C4-2B (cell line): ENCODE results near the gene SHFL.

Source experiments
- ZFX ChIP-seq: fragments of 450-650 bp; IDR thresholded peaks from 2 replicates; pipeline ENCODE4 v1.6.1; 2017
- TF ChIP-seq, protein P1 (sequence below): fragments of 450-650 bp; conservative IDR thresholded peaks from 2 replicates; pipeline ENCODE4 v1.5.1; 2017; ENCODE audit warnings: mild to moderate bottlenecking

DNA sequence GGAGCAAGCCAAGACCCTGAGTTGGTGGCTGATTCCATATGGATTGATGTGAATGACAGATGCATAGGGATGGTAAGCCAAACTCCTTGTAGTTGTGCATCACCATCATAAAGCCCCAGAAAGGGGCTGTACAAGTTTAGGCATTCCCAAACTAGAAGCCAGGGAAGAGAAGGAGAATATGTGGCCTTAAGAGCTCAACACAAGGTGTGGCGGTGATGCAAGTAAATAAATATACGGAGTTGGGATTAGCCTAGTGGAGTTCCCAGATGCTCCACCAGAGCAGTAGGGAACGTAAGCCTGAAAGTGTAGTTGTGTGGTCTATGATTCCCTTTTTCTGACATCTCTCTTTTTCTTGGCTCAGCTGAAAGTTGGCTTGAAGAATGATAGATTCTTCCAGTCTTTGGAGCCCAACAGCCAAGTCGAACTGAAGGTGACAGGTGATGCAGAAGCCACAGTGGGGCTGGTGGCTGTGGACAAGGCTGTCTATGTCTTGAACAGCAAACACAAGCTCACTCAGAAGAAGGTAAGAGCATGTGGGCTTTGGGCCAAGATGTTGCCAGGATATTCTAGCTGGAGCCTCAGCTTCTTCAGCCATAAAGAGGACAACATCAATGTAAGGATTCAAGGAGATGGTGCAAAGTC lies 42.7 kb upstream of the SHFL start:
- TF ChIP-seq, protein P1, sequence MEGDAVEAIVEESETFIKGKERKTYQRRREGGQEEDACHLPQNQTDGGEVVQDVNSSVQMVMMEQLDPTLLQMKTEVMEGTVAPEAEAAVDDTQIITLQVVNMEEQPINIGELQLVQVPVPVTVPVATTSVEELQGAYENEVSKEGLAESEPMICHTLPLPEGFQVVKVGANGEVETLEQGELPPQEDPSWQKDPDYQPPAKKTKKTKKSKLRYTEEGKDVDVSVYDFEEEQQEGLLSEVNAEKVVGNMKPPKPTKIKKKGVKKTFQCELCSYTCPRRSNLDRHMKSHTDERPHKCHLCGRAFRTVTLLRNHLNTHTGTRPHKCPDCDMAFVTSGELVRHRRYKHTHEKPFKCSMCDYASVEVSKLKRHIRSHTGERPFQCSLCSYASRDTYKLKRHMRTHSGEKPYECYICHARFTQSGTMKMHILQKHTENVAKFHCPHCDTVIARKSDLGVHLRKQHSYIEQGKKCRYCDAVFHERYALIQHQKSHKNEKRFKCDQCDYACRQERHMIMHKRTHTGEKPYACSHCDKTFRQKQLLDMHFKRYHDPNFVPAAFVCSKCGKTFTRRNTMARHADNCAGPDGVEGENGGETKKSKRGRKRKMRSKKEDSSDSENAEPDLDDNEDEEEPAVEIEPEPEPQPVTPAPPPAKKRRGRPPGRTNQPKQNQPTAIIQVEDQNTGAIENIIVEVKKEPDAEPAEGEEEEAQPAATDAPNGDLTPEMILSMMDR = no peak
- TF ChIP-seq ZFX = no peak
